ENCODE results near the gene DPYD. TPM values are rescaled to one million over a fixed set of nuclear protein-coding genes. Genes with fewer than 3 reads are reported as not detected.

Gene DPYD
- total and polyA plus RNA-seq, 9 of the 15 experiments (the other 6 are each of a cell fraction or from before 2014, with no cell fraction given), result 0.03 to 0.25 (median 0.08) TPM; not detected in 2

GRCh38 chr1:97501628-97502027 is 419.2 kb downstream of the DPYD start:
- H3K79me2 ChIP-seq (ENCODE audit: control insufficient read depth, insufficient read depth, low read length), result no peaks in the 10 kb centered on the region
- H2AFZ ChIP-seq (ENCODE audit: low read depth, low read length), result no peak overlapping the region
- ATAC-seq, result no peak
- in situ Hi-C loops (cut with MboI) (no loop called here), intact Hi-C loops (cut with micrococcal nuclease) (no loop called here)
- WGBS (ENCODE audit: insufficient coverage, low coverage, missing lambda C conversion rate), result 0% methylated on average over 3 of the region's 3 CpGs
- POLR2A ChIA-PET, result no interaction called here
- CTCF ChIA-PET (ENCODE audit: low intra/inter-chr PET ratio), result no interaction called here
- H3K27me3 ChIP-seq (ENCODE audit: control insufficient read depth in 2 of 2, insufficient read depth in 2 of 2, low read length in 2 of 2), result no peaks in the 10 kb centered on the region
- H3K4me1 ChIP-seq (replicated peaks in 1 of 2; ENCODE audit: control insufficient read depth in 2 of 2, insufficient read depth in 2 of 2, low read length in 2 of 2), result no peaks in the 10 kb centered on the region
- H3K9me1 ChIP-seq (ENCODE audit: control insufficient read depth, insufficient read depth, low read length), result no peaks in the 10 kb centered on the region
- no peak for DNase-seq (ENCODE audit: extremely low read depth in 1 of 4, low spot score in 3 of 4)
- BruUV-seq (replicated peaks), result no TSS peak
- no peaks in the 10 kb centered on the region for H4K20me1 ChIP-seq (replicated peaks; ENCODE audit: control insufficient read depth, insufficient read depth, low read length)
- no peak for FAIRE-seq
- H3K4me2 ChIP-seq (ENCODE audit: insufficient read depth, low read length), result no peak overlapping the region
- H3K9ac ChIP-seq (ENCODE audit: insufficient read depth in 1 of 2, low read depth in 2 of 2, low read length in 2 of 2), result no peak overlapping the region
- no peak overlapping the region for H3K27ac ChIP-seq (ENCODE audit: extremely low read depth, low read depth, low read length)
- H3K9me3 ChIP-seq (replicated peaks; ENCODE audit: control insufficient read depth, insufficient read depth, low read depth, low read length), result no peaks in the 10 kb centered on the region
- no peak overlapping the region for H3K4me3 ChIP-seq
- H3K36me3 ChIP-seq (ENCODE audit: control insufficient read depth, insufficient read depth, low read length), result no peaks in the 10 kb centered on the region
- TF ChIP-seq ZSCAN29 (IDR thresholded peaks at IDR 0.05) (no peak), MYC (IDR thresholded peaks at IDR 0.05; ENCODE audit: low read depth, low read length) (no peak), MYC (CRISPR knock-in tag; IDR thresholded peaks at IDR 0.05; ENCODE audit: borderline replicate concordance, low read depth) (no peak), BRF1 (IDR thresholded peaks at IDR 0.05; ENCODE audit: borderline replicate concordance, extremely low read depth, insufficient read length) (no peak), SMAD1 (IDR thresholded peaks at IDR 0.05; ENCODE audit: low read depth, low read length, partially characterized antibody) (no peak), ZNF696 (CRISPR knock-in tag; conservative IDR thresholded peaks at IDR 0.05) (no peak), ZNF23 (CRISPR knock-in tag; IDR thresholded peaks at IDR 0.05) (no peak), ZNF175 (CRISPR knock-in tag; IDR thresholded peaks at IDR 0.05; ENCODE audit: low read depth) (no peak), ID3 (CRISPR knock-in tag; IDR thresholded peaks at IDR 0.05) (no peak), ID3 (tag; IDR thresholded peaks at IDR 0.05) (no peak), FOXO4 (CRISPR knock-in tag; IDR thresholded peaks at IDR 0.05) (no peak), KDM1A (IDR thresholded peaks at IDR 0.05) (no peak), SIN3A (IDR thresholded peaks at IDR 0.05; ENCODE audit: borderline replicate concordance in 2 of 2, control insufficient read depth in 1 of 2, low read depth in 2 of 2, low read length in 2 of 2) (no peak), ERF (CRISPR knock-in tag; IDR thresholded peaks at IDR 0.05) (no peak), CEBPG (CRISPR knock-in tag; IDR thresholded peaks at IDR 0.05) (no peak), CEBPG (tag; conservative IDR thresholded peaks at IDR 0.05 in 1 of 2, IDR thresholded peaks at IDR 0.05 in 1 of 2) (no peak), YY1 (IDR thresholded peaks at IDR 0.05; ENCODE audit: borderline replicate concordance in 1 of 3, control insufficient read depth in 1 of 3, extremely low read depth in 1 of 3, insufficient read depth in 3 of 3, insufficient read length in 1 of 3, insufficient replicate concordance in 2 of 3, low read depth in 1 of 3, low read length in 2 of 3) (no peak), HOXB6 (CRISPR knock-in tag; IDR thresholded peaks at IDR 0.05; ENCODE audit: borderline replicate concordance) (no peak), HINFP (tag; conservative IDR thresholded peaks at IDR 0.05; ENCODE audit: low read depth) (no peak), NBN (IDR thresholded peaks at IDR 0.05; ENCODE audit: low read depth) (no peak)
